HepG2 (cell line): Measurements from ENCODE around the gene CENPP. TPM values are rescaled to one million over a fixed set of nuclear protein-coding genes. Genes with fewer than 3 reads are reported as not detected.

Experiments used
- ATAC-seq: fragments of 200-7000 bp; cut with Tn5 transposase; 3 replicates; pipeline ENCODE4 v1.9.1; 2020; ENCODE audit warnings: mild to moderate bottlenecking, moderate library complexity
- BruUV-seq: library from RNA; stranded (reverse); fragments of 400-500 nt; replicated peaks from 2 replicates; lab custom pipeline; 2021; lab: Mats Ljungman, UMichigan
- CTCF ChIA-PET: fragments of 300-600 bp; formaldehyde crosslinking; extraction: SDS; loops from one replicate; lab custom pipeline; 2021; ENCODE audit warnings: low total read pairs, inconsistent platforms, low intra/inter-chr PET ratio; lab: Yijun Ruan, JAX
- POLR2A ChIA-PET: fragments of 350-600 bp; sonication (Branson Sonifier 250); formaldehyde crosslinking; loops from one replicate; lab custom pipeline; 2020; ENCODE audit warnings: antibody characterized with exemption, inconsistent platforms; lab: Yijun Ruan, JAX
- DNase-seq: peaks from one replicate; pipeline ENCODE4 v3.0.0-alpha.2; 2015; ENCODE audit warnings: low spot score
- FAIRE-seq: peaks from 3 replicates; lab custom pipeline; 2011; peaks lifted over from hg19 to GRCh38; lab: Jason Lieb, UNC
- H2AFZ ChIP-seq: one replicate; pipeline ENCODE4 v1.6.1; 2011; ENCODE audit warnings: low read length, inconsistent platforms
- H3K27ac ChIP-seq: fragments of 300-600 bp; 3 replicates; pipeline ENCODE4 v1.8.0; 2011; ENCODE audit warnings: mixed run types, mild to moderate bottlenecking, mixed read lengths, low read length, inconsistent platforms; ENCODE audit not compliant: insufficient read depth; ENCODE audit errors: extremely low read length
- H3K27me3 ChIP-seq, 2 experiments: fragments of 200-600 bp in 1 of 2; 2 replicates in 1 of 2; 3 replicates in 1 of 2; pipeline versions ENCODE4 v1.6.0 to v1.8.0; 2011; ENCODE audit warnings: low read length in 2 of 2, mild to moderate bottlenecking in 2 of 2, moderate library complexity in 2 of 2, inconsistent platforms in 1 of 2; ENCODE audit not compliant: insufficient read depth in 2 of 2, control insufficient read depth in 1 of 2
- H3K36me3 ChIP-seq, 2 experiments: fragments of 200-600 bp in 1 of 2; replicated peaks in 1 of 2; 2 replicates in 1 of 2; 3 replicates in 1 of 2; pipeline versions ENCODE4 v1.5.1 to v1.8.0; 2011; ENCODE audit warnings: low read length in 2 of 2, inconsistent platforms in 1 of 2; ENCODE audit not compliant: insufficient read depth in 2 of 2, control insufficient read depth in 1 of 2
- H3K4me1 ChIP-seq: 2 replicates; pipeline ENCODE4 v1.5.1; 2012; ENCODE audit warnings: low read length, inconsistent platforms; ENCODE audit not compliant: insufficient read depth
- H3K4me2 ChIP-seq: 2 replicates; pipeline ENCODE4 v1.6.0; 2011; ENCODE audit warnings: low read depth, low read length, inconsistent platforms
- H3K4me3 ChIP-seq, 3 experiments: fragments of 200-600 bp in 1 of 3; sonication (generic), shearing (Covaris generic) in 1 of 3; replicated peaks in 1 of 3; 2 replicates each; pipeline ENCODE4 v1.5.1; 2011 to 2016; ENCODE audit warnings: low read length in 3 of 3, inconsistent platforms in 2 of 3, low read depth in 2 of 3, mild to moderate bottlenecking in 2 of 3, control low read depth in 1 of 3, mixed read lengths in 1 of 3; ENCODE audit not compliant: insufficient read depth in 1 of 3
- H3K79me2 ChIP-seq: one replicate; pipeline ENCODE4 v1.6.1; 2011; ENCODE audit warnings: low read length, inconsistent platforms; ENCODE audit not compliant: insufficient read depth
- H3K9ac ChIP-seq: 2 replicates; pipeline ENCODE4 v1.6.0; 2011; ENCODE audit warnings: mild to moderate bottlenecking, low read depth, low read length, inconsistent platforms; ENCODE audit not compliant: insufficient read depth
- H3K9me3 ChIP-seq: 2 replicates; pipeline ENCODE4 v1.5.1; 2012; ENCODE audit warnings: mild to moderate bottlenecking, low read length
- H4K20me1 ChIP-seq: 2 replicates; pipeline ENCODE4 v1.6.0; 2011; ENCODE audit warnings: inconsistent platforms, mild to moderate bottlenecking, low read length, moderate library complexity; ENCODE audit not compliant: insufficient read depth
- FOXJ3 ChIP-seq: sonication (generic); formaldehyde crosslinking; IDR thresholded peaks from 2 replicates; pipeline ENCODE4 v1.4.0; 2020; ENCODE audit warnings: missing genetic modification reagents, mild to moderate bottlenecking, borderline replicate concordance
- PAWR ChIP-seq: sonication (generic); formaldehyde crosslinking; IDR thresholded peaks from 2 replicates; pipeline ENCODE4 v1.4.0; 2020; ENCODE audit warnings: missing genetic modification reagents, mild to moderate bottlenecking, borderline replicate concordance
- POLR2AphosphoS5 ChIP-seq: IDR thresholded peaks from 2 replicates; pipeline ENCODE4 v1.6.1; 2012; ENCODE audit warnings: low read depth, low read length
- ZNF329 ChIP-seq: sonication (generic); formaldehyde crosslinking; IDR thresholded peaks from 2 replicates; pipeline ENCODE4 v1.9.0; 2021; ENCODE audit warnings: low read depth, mild to moderate bottlenecking, missing genetic modification reagents
- ZNF33A ChIP-seq: sonication (generic); formaldehyde crosslinking; IDR thresholded peaks from 2 replicates; pipeline ENCODE4 v1.5.1; 2020; ENCODE audit warnings: missing genetic modification reagents, mild to moderate bottlenecking, moderate library complexity, borderline replicate concordance
- ZNF703 ChIP-seq: sonication (generic); formaldehyde crosslinking; IDR thresholded peaks from 2 replicates; pipeline ENCODE4 v1.5.1; 2020; ENCODE audit warnings: missing genetic modification reagents, mild to moderate bottlenecking, moderate library complexity, borderline replicate concordance
- WGBS: methylation state at CpG from one replicate; pipeline ENCODE4 v1.1.6; 2017; ENCODE audit warnings: low lambda C conversion rate; 5-methylcytosine and 5-hydroxymethylcytosine counted together
- in situ Hi-C: cut with HindIII; loops from 2 replicates; pipeline ENCODE4 v1.10.0; 2017; ENCODE audit warnings: low pct_unique_long_range_greater_than_20kb; ENCODE audit not compliant: extremely low pct_ligation_motif_present
- intact Hi-C: fragments of 100-400 bp; cut with micrococcal nuclease; formaldehyde crosslinking; loops from one replicate; pipeline ENCODE4 v1.10.0; 2022; ENCODE audit not compliant: unreplicated experiment
- polyA plus RNA-seq, 8 experiments: library from polyadenylated mRNA; depleted of rRNA in 3 of 8; stranded (reverse) in 7 of 8; unstranded in 1 of 8; fragments of >200 nt; fragmentation: Illumina TruSeq in 4 of 8; extraction: Trizol in 4 of 8; gene quantifications; 2 replicates each; pipeline versions ENCODE4 v1.2.1 to v1.2.3, GENCODE V29; 2011 to 2016; ENCODE audit warnings: low read depth in 4 of 8, missing spikeins in 1 of 8, mixed read lengths in 1 of 8; ENCODE audit not compliant: insufficient read depth in 1 of 8
- total RNA-seq, 5 experiments: library from RNA; depleted of rRNA; stranded (reverse); fragments of >200 nt; fragmentation: Illumina TruSeq; extraction: Trizol; gene quantifications; 2 replicates each; pipeline ENCODE4 v1.2.3, GENCODE V29; 2016; ENCODE audit warnings: low read depth in 1 of 5
- TF ChIP-seq, protein P1 (sequence below): sonication (generic); formaldehyde crosslinking; IDR thresholded peaks from 2 replicates; pipeline ENCODE4 v1.4.0; 2020; ENCODE audit warnings: missing genetic modification reagents
- TF ChIP-seq, protein P2 (sequence below): fragments of 450-650 bp; IDR thresholded peaks from 2 replicates; pipeline ENCODE4 v1.6.1; 2016
- TF ChIP-seq, protein P3 (sequence below): sonication (generic); formaldehyde crosslinking; IDR thresholded peaks from 2 replicates; pipeline ENCODE4 v1.4.0; 2020; ENCODE audit warnings: missing genetic modification reagents

Gene CENPP
- total and polyA plus RNA-seq, 2 of the 13 experiments (the other 11 are each of a cell fraction or from before 2014, with no cell fraction given) = 2.0 to 11.4 TPM

DNA sequence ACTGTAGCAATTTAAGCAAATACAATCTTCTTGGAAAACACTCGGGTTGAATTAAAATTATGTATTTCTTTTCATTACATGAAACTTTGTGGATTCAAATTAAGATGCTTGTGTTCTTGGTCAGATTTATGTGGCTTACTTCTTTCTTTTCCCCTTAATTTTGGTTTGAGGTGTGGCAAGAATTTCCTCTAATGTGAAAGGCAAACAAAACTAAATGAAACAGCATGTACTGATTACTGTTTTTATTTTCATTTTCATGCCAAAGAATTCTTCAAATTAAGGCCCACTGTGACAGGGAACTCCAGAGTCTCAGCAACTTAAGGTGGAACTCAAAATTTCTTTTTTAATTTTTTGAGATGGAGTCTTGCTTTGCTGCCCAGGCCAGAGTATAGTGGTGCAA is 98.6 kb downstream of the CENPP start, which contains the start of gene OMD (continued):
- TF ChIP-seq, protein P1, sequence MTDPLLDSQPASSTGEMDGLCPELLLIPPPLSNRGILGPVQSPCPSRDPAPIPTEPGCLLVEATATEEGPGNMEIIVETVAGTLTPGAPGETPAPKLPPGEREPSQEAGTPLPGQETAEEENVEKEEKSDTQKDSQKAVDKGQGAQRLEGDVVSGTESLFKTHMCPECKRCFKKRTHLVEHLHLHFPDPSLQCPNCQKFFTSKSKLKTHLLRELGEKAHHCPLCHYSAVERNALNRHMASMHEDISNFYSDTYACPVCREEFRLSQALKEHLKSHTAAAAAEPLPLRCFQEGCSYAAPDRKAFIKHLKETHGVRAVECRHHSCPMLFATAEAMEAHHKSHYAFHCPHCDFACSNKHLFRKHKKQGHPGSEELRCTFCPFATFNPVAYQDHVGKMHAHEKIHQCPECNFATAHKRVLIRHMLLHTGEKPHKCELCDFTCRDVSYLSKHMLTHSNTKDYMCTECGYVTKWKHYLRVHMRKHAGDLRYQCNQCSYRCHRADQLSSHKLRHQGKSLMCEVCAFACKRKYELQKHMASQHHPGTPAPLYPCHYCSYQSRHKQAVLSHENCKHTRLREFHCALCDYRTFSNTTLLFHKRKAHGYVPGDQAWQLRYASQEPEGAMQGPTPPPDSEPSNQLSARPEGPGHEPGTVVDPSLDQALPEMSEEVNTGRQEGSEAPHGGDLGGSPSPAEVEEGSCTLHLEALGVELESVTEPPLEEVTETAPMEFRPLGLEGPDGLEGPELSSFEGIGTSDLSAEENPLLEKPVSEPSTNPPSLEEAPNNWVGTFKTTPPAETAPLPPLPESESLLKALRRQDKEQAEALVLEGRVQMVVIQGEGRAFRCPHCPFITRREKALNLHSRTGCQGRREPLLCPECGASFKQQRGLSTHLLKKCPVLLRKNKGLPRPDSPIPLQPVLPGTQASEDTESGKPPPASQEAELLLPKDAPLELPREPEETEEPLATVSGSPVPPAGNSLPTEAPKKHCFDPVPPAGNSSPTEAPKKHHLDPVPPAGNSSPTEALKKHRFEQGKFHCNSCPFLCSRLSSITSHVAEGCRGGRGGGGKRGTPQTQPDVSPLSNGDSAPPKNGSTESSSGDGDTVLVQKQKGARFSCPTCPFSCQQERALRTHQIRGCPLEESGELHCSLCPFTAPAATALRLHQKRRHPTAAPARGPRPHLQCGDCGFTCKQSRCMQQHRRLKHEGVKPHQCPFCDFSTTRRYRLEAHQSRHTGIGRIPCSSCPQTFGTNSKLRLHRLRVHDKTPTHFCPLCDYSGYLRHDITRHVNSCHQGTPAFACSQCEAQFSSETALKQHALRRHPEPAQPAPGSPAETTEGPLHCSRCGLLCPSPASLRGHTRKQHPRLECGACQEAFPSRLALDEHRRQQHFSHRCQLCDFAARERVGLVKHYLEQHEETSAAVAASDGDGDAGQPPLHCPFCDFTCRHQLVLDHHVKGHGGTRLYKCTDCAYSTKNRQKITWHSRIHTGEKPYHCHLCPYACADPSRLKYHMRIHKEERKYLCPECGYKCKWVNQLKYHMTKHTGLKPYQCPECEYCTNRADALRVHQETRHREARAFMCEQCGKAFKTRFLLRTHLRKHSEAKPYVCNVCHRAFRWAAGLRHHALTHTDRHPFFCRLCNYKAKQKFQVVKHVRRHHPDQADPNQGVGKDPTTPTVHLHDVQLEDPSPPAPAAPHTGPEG (CRISPR knock-in tag) = no peak

GRCh38 chr9:92425474-92425873 is 99.7 kb downstream of the CENPP start:
- no peaks in the 10 kb centered on the region for H3K27me3 ChIP-seq
- H3K79me2 ChIP-seq = no peaks in the 10 kb centered on the region
- H3K27ac ChIP-seq = no peak overlapping the region
- ATAC-seq = no peak
- ChIA-PET CTCF (no interaction called here), POLR2A (no interaction called here)
- BruUV-seq = no TSS peak
- no peak for TF ChIP-seq ZNF33A (CRISPR knock-in tag)
- TF ChIP-seq, protein P2, sequence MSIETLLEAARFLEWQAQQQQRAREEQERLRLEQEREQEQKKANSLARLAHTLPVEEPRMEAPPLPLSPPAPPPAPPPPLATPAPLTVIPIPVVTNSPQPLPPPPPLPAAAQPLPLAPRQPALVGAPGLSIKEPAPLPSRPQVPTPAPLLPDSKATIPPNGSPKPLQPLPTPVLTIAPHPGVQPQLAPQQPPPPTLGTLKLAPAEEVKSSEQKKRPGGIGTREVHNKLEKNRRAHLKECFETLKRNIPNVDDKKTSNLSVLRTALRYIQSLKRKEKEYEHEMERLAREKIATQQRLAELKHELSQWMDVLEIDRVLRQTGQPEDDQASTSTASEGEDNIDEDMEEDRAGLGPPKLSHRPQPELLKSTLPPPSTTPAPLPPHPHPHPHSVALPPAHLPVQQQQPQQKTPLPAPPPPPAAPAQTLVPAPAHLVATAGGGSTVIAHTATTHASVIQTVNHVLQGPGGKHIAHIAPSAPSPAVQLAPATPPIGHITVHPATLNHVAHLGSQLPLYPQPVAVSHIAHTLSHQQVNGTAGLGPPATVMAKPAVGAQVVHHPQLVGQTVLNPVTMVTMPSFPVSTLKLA = no peak
- TF ChIP-seq, protein P3, sequence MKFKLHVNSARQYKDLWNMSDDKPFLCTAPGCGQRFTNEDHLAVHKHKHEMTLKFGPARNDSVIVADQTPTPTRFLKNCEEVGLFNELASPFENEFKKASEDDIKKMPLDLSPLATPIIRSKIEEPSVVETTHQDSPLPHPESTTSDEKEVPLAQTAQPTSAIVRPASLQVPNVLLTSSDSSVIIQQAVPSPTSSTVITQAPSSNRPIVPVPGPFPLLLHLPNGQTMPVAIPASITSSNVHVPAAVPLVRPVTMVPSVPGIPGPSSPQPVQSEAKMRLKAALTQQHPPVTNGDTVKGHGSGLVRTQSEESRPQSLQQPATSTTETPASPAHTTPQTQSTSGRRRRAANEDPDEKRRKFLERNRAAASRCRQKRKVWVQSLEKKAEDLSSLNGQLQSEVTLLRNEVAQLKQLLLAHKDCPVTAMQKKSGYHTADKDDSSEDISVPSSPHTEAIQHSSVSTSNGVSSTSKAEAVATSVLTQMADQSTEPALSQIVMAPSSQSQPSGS (CRISPR knock-in tag) = no peak
- no peak for TF ChIP-seq ZNF329 (CRISPR knock-in tag)
- no peak for TF ChIP-seq ZNF703 (CRISPR knock-in tag)
- no peak for TF ChIP-seq PAWR (CRISPR knock-in tag)
- no peak for TF ChIP-seq FOXJ3 (CRISPR knock-in tag)
- no peak for TF ChIP-seq POLR2AphosphoS5
- no peaks in the 10 kb centered on the region for H4K20me1 ChIP-seq
- no peaks in the 10 kb centered on the region for H3K4me1 ChIP-seq
- 80% methylated on average over 2 of the region's 2 CpGs for WGBS
- H3K4me3 ChIP-seq = no peak overlapping the region
- H3K9me3 ChIP-seq = no peaks in the 10 kb centered on the region
- H3K9ac ChIP-seq = no peak overlapping the region
- no peak overlapping the region for H2AFZ ChIP-seq
- no peak overlapping the region for H3K4me2 ChIP-seq
- DNase-seq = no peak
- intact Hi-C loops = no loop called here
- no peaks in the 10 kb centered on the region for H3K36me3 ChIP-seq
- in situ Hi-C loops = loop anchor here (25.0 kb wide), 1 partner anchor 288 kb away; no protein-coding TSS in a partner anchor
- no peak for FAIRE-seq
